ENCODE results near the gene GRIN3B. TPM values are rescaled to one million over a fixed set of nuclear protein-coding genes. Genes with fewer than 3 reads are reported as not detected.

GRIN3B gene
- total RNA-seq, 3 donors from 2014 or later: 2.6 TPM; not detected in 2

- Histone ChIP-seq H3K36me3 (no peaks in the 10 kb centered on the region), H3K4me1 (no peaks in the 10 kb centered on the region), H3K27me3 (no peaks in the 10 kb centered on the region), H3K9me3 (no peaks in the 10 kb centered on the region), H3K4me3 (no peak overlapping the region), H3K27ac (no peak overlapping the region)
- intact Hi-C loops (cut with DNase I; ENCODE audit: low total_unique reads): no loop called here
- no peak for DNase-seq (ENCODE audit: low spot score in 2 of 2)
- TF ChIP-seq POLR2A (IDR thresholded peaks at IDR 0.05) (no peak), POLR2AphosphoS5 (IDR thresholded peaks at IDR 0.05) (no peak), CTCF (IDR thresholded peaks at IDR 0.05) (no peak)
Measured at GRCh38 chr19:962683-963400, 37.4 kb upstream of the GRIN3B start.

GRCh38 chr19:963486-963951, 36.7 kb upstream of the GRIN3B start:
- TF ChIP-seq CTCF (IDR thresholded peaks at IDR 0.05): no peak
- no peak for DNase-seq (ENCODE audit: low spot score in 2 of 2)
- intact Hi-C loops (cut with DNase I; ENCODE audit: low total_unique reads): no loop called here
- Histone ChIP-seq H3K27me3 (no peaks in the 10 kb centered on the region), H3K9me3 (no peaks in the 10 kb centered on the region), H3K4me1 (no peaks in the 10 kb centered on the region), H3K4me3 (no peak overlapping the region), H3K27ac (no peak overlapping the region), H3K36me3 (no peaks in the 10 kb centered on the region)

GRCh38 chr19:964116-964520, 36.1 kb upstream of the GRIN3B start:
- TF ChIP-seq CTCF (IDR thresholded peaks at IDR 0.05) (no peak), POLR2A (IDR thresholded peaks at IDR 0.05) (no peak), POLR2AphosphoS5 (IDR thresholded peaks at IDR 0.05) (no peak)
- H3K27me3 ChIP-seq: no peaks in the 10 kb centered on the region
- intact Hi-C loops (cut with DNase I; ENCODE audit: low total_unique reads): no loop called here
- no peak overlapping the region for H3K4me3 ChIP-seq
- no peaks in the 10 kb centered on the region for H3K9me3 ChIP-seq
- H3K27ac ChIP-seq: no peak overlapping the region
- H3K36me3 ChIP-seq: no peaks in the 10 kb centered on the region
- no peaks in the 10 kb centered on the region for H3K4me1 ChIP-seq
- no peak for DNase-seq (ENCODE audit: low spot score in 2 of 2)

GRCh38 chr19:964761-965694, 35.2 kb upstream of the GRIN3B start:
- H3K27me3 ChIP-seq: no peaks in the 10 kb centered on the region
- no peak for DNase-seq (ENCODE audit: low spot score in 2 of 2)
- H3K9me3 ChIP-seq: no peaks in the 10 kb centered on the region
- intact Hi-C loops (cut with DNase I; ENCODE audit: low total_unique reads): no loop called here
- H3K4me1 ChIP-seq: no peaks in the 10 kb centered on the region
- H3K27ac ChIP-seq: no peak overlapping the region
- H3K4me3 ChIP-seq: no peak overlapping the region
- no peaks in the 10 kb centered on the region for H3K36me3 ChIP-seq
- TF ChIP-seq POLR2AphosphoS5 (IDR thresholded peaks at IDR 0.05): no peak
- TF ChIP-seq CTCF (IDR thresholded peaks at IDR 0.05): no peak

Data from breast epithelium (tissue), 4 donors.